ENCODE measurements around the gene POMT1. TPM values are rescaled to one million over a fixed set of nuclear protein-coding genes. Genes with fewer than 3 reads are reported as not detected.
"Not testable (repeated sequence)": the region's sequence is repeated elsewhere in the genome, so short reads cannot be mapped to it uniquely, and the experiment has no call there.

The POMT1 gene
- total RNA-seq, 1 donor from 2014 or later: 44.7 TPM

- no peak for DNase-seq (ENCODE audit: low read depth)
These were observed 23.2 kb downstream of the POMT1 start for GRCh38 chr9:131525643-131526565.

DNA sequence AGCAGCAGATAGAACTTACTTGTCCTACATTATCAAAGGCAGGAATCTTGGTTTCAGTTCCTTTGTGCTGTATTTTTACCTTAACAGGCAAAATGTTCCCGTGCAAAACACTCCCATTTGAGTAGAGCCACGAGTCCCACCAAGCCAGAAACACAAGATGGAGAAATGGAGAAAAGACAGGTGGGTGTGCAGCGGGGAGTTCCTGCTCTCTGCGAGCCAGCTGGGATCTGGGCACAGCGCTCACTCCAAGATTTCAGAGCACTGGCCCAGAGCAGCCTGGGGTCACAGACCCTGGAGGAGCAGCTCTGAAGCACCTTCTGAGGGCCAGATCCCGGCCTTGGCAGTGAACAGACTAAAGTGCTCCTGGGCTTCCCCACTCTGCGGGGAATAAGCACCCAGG, 25.5 kb downstream of the POMT1 start:
- no peak for DNase-seq (ENCODE audit: low read depth)

DNA sequence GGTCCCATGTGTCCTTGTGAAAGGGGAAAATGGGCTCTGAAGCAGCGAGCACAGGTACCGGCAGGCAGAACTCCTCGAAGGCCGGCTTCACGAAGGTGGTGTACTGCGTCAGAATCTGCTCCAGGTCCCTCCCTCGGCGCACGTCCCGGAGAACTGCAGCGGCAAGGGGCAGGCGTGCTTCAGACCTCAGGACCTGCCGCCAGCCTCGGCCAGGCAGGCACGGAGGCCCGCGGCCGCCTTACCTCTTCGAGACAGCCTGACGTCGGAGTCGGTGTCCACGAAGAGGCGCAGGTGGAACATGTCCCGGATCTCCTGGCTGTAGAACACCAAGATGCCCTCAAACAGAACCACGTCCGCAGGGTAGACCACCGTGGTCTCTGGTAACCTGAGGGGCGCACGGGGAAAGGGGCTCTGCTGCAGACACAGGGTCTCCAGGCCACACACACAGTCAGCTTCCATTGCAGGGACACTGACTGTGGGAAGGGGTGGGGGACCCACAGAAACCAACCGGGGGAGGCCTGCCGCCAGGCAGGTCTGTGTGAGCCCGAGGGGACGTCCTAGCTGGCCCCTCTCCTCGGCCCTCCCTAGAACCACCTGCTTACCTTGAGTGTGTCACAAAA, 26.3 kb downstream of the POMT1 start:
- DNase-seq (ENCODE audit: low read depth): no peak

DNA sequence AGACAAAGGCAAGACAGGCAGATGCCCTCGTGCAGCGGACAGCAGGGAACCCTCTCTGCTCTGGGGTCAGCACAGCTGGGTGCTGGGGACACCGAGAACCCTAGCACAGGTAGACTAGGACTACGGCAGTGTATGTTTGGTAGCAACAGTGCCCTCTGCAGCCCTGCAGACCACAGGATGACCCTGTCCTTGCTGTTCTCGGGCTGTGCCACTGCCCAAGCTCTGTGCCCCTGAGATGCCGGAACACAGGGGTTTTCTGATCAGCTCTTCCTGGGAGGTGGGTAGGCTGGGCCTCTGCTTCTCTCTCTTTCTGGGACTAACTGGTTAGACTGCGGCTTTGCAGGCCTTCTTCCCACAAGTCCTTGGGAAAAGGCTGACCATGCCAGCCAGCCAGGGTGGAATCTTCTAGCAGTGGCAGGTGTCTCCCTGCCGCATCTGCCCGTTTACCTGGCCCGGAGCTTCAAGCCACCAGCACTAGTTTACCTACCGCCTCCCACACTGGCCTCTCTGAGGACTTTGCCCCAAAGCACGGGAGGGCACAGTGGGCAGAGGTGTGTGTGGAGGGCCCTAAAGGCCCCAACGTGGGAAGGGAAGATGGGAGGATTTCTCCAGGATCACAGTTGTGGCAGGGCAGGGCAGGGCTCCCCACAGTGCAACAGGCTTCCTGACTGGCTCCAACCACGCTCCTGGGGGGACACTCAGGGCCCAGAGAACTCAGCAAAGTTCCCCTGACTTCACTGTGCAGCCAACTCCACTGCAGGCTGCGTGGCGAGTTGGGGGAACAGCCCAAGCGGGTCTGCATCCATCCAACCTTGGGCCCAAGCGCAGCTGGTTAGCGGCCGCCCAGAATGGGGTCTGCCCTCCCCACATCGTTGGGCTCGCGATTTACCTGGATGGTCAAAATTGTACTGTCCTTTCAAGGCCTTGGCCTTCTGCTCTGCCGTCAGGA, 27.2 kb downstream of the POMT1 start:
- no peak for DNase-seq (ENCODE audit: low read depth)

GRCh38 chr9:131530546-131530919, 27.8 kb downstream of the POMT1 start:
- DNase-seq (ENCODE audit: low read depth): peak; percentile 38

DNA sequence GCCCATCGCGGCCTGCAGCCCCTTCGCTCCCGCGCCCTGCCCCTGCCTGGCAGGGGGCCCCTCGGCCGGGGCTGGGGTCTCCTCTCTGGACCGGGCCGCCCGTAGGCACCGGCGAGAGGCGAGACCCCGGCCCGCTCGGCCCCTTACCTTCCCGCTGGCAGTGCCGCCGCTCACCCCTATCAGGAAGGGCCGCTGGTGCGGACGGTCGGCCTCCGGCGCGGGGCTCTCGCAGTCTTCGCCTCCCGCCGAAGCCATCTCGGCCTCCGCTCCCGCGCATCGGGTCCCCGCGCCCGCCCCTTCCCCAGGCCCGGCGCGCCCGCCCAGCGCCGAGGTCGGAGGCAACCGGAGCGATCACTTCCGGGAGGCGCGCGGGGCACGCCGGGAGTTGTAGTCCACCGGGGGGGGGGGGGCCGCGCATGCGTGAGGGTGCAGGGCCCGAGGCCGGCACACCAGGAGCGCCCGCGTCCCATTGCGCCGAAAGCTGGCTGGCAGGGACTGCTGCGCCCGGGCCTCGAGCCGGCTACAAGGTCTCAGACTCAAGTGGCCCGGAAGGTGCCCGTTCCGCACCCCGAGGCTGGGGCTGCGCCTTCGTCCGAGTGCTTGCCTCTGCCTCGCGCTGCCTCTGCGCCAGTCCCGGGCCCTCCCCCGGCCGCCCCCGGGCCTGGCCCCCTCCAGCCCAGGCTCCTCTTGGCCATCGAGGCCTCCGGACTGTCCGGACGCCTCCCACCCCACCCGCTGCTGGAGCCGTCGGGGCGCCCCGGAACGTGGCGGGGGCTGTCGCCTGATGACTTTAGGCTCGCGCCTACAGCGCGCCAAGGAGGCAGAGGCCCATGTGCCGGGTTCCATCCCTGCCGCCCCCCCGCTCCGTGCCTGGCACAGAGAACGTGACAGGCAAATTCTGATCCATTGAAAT, 28.5 kb downstream of the POMT1 start, which contains the start of gene UCK1:
UCK1 (minus strand) TSS at position 344 of the 913 bp plus-strand sequence; CDS start at position 255, 89 bp downstream.
- peak; percentile 31 for DNase-seq (ENCODE audit: low read depth)

DNA sequence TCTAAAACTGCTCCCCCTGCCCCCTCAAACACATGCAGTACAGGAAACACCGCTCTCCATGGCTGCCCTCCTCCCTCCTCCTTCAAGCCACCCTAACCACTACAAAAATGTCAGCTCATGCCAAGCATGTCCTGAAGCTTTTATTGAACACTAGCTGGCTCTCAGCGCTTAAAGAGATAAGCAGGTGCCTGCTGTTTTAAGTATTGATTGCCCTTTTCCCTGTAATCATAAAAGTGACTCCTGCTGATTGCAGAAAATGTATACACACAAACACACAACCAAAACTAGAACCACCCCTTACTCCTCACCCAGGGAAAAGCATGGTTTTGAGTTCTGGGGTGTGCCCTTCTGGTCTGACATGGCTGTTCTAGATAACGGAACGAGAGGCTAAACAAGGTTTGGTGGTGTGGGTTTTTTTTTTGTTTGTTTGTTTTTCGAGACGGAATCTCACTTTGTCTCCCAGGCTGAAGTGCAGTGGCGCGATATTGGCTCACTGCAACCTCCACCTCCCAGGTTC, 32.1 kb downstream of the POMT1 start:
- DNase-seq (ENCODE audit: low read depth): peak; percentile 9

- DNase-seq (ENCODE audit: low read depth): no peak
These were observed 35.2 kb downstream of the POMT1 start for GRCh38 chr9:131537946-131538345.

DNA sequence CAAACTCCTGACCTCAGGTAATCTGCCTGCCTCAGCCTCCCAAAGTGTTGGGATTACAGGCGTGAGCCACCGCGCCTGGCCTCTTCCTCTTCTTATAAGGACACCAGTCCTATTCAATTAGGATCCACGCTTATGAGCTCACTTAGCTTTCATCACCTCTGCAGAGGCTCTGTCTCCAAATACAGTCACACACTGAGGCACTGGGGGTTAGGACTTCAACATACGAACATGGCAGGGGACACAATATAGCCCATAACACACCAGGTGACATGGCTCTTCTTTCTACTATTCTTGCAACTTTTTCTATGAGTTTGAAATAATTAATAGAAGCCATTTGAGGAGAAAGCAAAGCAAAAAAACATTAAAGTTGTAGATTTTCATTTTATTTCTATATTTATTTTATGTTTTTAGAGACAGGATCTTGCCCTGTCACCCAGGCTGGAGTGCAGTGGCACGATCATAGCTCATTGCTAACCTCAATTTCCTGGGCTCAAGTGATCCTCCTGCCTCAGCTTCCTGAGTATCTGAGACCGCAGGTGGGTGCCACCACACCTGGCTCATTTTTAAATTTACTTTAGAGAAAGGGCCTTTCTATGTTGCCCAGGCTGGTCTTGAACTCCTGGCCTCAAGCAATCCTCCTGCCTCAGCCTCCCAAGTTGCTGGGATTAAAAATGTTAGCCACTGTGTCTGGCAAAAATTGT, 36.7 kb downstream of the POMT1 start:
- no peak for DNase-seq (ENCODE audit: low read depth)

GRCh38 chr9:131543141-131543540, 40.4 kb downstream of the POMT1 start:
- no peak for DNase-seq (ENCODE audit: low read depth)

GRCh38 chr9:131545003-131545785, 42.5 kb downstream of the POMT1 start, which contains the start of gene PRRT1B:
Gene PRRT1B (plus strand): TSS chr9:131545523. CDS start chr9:131545616, 93 bp downstream.
- peak; percentile 79 for DNase-seq (ENCODE audit: low read depth)

GRCh38 chr9:131545786-131546335, 43.1 kb downstream of the POMT1 start:
- DNase-seq (ENCODE audit: low read depth): no peak

DNA sequence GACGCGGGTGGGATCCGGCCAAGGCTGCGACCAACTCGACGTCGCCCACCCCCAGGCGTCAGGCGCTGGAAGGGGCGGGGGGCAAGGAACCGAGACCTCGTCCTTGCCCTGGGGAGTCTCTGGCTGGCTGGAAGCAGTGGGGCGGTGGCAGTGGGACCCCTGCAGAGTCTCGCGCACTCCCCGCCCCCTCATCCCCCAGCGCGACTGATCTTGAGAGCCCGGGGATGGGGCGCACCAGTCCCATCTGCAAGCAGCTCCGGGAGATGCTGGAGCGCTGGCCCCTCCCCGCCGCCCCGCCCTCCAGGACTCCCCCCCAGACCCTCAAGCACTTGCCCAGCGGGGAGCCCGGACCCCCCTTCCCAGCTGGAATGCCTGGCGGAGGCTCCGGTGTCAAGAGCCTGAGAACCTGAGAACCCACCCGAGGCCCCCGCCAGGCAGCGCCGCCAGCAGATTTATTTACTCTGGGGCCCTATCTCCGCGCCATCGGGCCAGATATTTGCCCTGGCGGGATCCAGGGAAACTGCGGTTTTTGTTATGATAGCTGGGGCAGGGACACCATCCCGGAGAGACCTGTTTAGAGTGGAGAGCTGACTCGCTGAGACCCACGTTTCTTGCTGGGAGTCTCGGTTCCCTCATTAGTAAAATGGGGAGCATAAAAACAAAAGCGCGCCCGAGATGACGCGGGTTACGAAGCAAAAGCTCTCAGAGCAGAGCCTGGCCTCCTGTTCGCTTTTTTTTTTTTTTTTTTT, 43.8 kb downstream of the POMT1 start:
- DNase-seq (ENCODE audit: low read depth): no peak

DNA sequence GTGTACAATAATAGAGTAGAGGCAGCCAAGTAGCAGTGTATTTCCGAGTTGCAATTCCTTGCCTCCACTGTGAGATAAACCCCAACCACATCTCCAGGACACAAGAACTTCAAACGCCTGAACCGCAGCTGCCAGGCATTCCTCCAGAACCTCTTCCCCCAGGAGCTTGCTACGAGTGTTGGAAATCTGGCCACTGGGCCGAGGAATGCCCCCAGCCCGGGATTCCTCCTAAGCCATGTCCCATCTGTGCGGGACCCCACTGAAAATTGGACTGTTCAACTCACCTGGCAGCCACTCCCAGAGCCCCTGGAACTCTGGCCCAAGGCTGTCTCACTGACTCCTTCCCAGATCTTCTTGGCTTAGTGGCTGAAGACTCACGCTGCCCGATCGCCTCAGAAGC, 46.5 kb downstream of the POMT1 start:
- not testable (repeated sequence) for DNase-seq (ENCODE audit: low read depth)

DNA sequence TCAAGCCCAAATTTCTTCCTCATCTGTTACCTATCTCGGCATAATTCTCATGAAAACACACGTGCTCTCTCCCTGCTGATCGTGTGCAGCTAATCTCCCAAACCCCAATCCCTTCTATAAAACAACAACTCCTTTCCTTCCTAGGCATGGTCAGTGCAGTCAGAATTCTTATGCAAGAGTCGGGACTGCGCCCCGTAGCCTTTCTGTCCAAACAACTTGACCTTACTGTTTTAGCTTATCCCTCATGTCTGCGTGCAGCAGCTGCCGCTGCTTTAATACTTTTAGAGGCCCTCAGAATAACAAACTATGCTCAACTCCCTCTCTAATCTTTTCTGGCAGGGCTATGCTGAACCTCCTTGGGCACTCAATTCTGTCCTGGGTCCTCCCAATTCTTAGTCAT, 47.7 kb downstream of the POMT1 start:
- DNase-seq (ENCODE audit: low read depth): not testable (repeated sequence)

GRCh38 chr9:131552030-131552429, 49.3 kb downstream of the POMT1 start:
- DNase-seq (ENCODE audit: low read depth): no peak

DNA sequence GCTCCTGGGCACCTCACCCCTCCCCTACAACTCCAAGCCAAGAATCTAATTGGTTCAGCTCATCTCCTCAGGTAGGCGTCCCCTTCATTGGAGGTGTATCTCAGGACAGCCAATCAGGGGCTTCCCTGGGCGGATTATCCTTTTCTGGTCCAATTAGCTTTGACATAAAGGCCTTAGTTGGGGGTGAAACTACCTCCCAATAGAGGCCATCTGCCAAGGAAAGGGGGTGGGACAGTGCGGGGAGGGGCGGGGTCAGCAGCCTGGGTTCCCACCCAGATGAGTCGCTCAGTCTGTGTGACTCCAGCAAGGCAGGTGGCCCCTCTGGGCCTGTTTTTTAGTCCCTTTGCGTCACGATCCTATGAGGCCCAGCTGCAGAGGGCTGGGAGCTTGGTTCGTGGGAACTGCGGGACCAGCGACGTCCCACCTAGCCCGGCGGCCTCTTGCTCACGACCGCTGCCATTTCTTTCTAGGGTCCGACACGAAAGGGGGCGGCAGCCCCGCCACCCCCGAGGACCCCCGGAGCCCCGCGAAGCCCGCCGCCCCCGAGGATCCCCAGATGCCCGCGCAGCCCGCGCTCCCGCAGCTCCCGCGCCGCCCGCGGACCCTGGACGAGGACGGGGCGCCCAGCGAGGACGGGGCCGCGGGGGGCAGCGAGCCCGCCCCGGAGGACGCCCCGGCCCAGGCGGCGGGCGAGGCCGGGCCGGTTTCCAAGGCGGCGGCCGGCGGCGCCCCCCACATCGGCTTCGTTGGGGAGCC, 51.5 kb downstream of the POMT1 start:
- no peak for DNase-seq (ENCODE audit: low read depth)

Data from renal cortical epithelial cell (primary cell).